Stimulated activated CD4-positive, alpha-beta T cell treated with anti-CD3 and anti-CD28 coated beads, Interleukin-2, amount 100 ng/mL, for 24 hours (primary cell): ENCODE data around the gene PMS1.
"Not testable (repeated sequence)": the region's sequence is repeated elsewhere in the genome, so short reads cannot be mapped to it uniquely, and the experiment has no call there.

Experiments
- DNase-seq, 2 donors: peaks; one replicate each; pipeline ENCODE4 v3.0.0-alpha.2; 2020

Gene PMS1

GRCh38 chr2:189818249-189819038 is 34.2 kb downstream of the PMS1 start:
- no peak for DNase-seq

DNA sequence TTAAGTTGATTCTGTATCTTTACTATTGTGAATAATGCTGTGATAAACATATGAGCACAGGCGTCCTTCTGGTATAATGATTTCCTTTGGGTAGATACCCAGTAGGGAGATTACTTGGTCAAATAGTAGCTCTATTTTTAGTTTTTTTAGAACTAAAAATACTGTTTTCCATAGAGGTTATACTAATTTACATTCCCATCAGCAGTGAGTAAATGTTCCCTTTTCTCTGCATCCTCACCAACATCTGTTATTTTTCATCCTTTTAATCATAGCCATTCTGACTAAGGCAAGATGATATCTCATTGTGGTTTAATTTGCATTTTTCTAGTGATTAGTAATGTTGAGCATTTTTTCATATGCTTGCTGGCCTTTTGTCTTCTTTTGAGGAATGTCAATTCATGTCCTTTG is 35.1 kb downstream of the PMS1 start:
- no peak for DNase-seq

- DNase-seq = no peak
These were observed 37.9 kb downstream of the PMS1 start for GRCh38 chr2:189821953-189822748.

GRCh38 chr2:189824694-189825396 is 40.6 kb downstream of the PMS1 start:
- no peak for DNase-seq

- DNase-seq = no peak
These were observed 41.8 kb downstream of the PMS1 start for GRCh38 chr2:189826039-189826438.

- DNase-seq = no peak
These were observed 45.0 kb downstream of the PMS1 start for GRCh38 chr2:189829102-189829833.

DNA sequence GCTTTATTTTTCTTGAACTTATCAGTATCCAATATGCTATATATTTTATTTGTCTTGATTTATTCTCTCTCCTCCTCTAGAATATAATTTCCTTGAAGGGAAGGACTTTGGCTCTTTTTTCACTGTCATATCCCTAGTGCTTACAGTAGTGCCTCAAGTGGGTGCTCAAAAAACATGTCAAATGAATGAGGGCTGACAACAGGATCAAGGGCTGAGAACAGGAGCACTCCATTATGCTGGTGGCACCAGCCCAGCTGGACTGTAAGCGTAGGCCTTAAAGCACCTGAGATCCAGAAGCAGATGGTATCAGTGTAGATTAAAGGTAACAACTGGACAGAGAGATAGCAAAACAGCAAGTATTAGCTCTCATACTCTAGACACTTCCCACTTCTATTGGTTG is 46.3 kb downstream of the PMS1 start:
- no peak for DNase-seq

- no peak for DNase-seq
These were observed 49.8 kb downstream of the PMS1 start for GRCh38 chr2:189834059-189834458.

DNA sequence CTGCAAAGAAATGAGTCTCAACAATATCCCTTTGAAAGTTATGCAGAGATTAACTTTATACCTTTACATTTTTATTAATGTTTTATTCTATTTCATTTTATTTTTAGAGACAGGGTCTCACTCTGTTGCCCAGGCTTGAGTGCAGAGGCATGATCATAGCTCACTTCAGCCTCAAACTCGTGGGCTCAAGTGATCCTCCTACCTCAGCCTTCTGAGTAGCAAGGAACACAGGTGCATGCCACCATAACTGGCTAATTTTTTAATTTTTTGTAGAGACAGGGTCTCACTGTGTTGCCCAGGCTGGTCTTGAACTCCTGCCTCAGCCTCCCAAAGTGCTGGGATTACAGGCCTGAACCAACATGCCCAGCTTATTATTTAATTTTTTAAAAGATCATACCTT is 50.4 kb downstream of the PMS1 start:
- DNase-seq = not testable (repeated sequence)

GRCh38 chr2:189835855-189836558 is 51.8 kb downstream of the PMS1 start:
- DNase-seq = no peak

DNA sequence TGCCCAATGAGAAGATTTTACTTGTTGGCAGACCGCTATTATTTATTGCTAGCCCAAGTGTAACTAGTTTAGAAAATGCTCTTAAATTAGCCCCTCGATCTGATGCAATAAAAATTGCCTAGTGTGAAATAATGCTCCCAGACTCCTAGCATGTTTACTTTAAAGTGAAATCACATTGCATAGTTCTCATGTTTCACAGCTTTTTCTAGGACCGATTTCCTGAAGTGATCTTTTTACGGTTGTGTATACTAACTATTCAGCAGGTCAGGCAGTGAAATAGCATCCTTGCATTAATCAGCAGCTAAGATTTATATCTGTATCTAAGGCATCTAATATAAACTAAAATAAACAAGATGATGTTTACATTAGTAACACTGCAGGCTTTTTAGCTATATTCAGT is 52.4 kb downstream of the PMS1 start:
- no peak for DNase-seq

DNA sequence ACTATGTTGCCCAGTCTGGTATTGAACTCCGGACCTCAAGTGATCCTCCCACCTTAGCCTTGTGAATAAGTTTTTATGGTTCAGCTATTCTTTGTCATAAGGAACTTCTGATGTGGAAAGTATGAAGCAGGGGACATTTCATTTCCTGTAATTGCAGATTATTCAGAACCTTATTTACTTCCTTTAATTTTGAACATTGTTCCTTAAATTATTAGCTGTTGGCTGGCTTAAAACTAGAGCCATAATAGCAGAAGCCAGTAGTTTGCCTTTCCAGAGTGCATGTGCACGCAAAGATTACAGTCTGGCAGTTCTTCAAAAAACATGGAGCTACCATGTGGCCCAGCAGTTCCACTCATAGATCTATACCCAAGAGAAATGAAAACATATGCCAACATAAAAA is 53.1 kb downstream of the PMS1 start:
- no peak for DNase-seq

DNA sequence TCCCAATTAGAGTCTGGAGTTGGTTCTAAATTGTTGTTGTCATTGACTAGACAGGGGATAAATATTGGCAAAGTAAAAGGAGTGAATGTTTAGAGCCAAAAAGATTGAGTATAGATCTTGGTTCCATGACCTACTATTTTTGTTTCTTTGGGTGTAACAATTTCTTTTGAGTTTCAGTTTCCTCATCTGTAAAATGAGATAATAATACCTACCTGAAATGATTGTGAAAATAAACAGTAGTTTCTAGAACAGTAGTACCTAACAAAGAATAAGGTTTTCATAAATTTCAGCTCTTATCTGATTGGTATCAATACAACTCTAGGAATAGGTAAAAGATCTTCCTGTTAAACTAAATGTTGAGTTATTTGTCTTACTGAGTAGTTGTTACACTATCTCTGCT is 56.8 kb downstream of the PMS1 start:
- no peak for DNase-seq

DNA sequence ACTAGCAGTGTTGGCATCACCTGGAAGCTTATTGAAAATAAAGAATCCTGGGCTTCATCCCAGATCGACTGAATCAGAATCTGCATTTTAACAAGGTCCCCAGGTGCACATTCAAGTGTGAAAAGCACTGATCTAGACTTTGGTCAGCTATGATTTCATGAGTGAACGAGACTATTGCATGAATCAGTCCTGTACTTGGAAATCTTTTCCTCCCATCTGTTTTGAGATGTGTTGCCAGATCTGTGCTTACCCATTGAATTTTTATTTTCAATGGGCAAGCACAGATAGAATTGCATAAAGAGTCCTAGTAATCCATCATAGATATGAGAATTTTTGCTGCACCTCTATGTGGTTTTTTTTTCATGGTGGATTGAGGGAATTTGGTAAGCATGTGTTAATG is 64.0 kb downstream of the PMS1 start:
- DNase-seq = no peak

DNA sequence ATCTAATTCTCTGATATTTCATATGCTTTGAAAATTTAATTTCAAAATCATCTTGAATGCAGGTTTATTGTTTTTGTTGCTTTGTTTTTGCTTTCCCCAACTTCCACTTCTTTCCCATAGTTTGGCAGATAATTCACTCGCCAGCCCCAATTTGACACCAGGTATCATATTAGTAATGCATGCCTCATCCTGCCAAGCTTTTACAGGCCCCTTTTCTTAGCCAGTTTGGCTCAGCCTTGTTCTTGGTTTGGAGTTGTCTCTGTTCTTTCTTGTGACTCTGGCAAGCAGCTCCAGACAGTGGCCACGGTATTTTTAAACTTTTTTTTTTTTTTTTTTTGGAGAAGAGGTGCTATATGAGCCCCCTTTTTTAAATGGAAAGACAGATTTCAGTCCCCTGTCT is 65.3 kb downstream of the PMS1 start:
- DNase-seq = no peak

- DNase-seq = no peak
These were observed 67.0 kb downstream of the PMS1 start for GRCh38 chr2:189851174-189851826.

DNA sequence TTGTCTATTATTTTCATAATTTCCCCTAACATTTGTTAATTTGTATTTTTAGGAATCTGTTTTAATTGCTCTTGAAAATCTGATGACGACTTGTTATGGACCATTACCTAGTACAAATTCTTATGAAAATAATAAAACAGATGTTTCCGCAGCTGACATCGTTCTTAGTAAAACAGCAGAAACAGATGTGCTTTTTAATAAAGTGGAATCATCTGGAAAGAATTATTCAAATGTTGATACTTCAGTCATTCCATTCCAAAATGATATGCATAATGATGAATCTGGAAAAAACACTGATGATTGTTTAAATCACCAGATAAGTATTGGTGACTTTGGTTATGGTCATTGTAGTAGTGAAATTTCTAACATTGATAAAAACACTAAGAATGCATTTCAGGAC is 69.9 kb downstream of the PMS1 start:
- DNase-seq = no peak

DNA sequence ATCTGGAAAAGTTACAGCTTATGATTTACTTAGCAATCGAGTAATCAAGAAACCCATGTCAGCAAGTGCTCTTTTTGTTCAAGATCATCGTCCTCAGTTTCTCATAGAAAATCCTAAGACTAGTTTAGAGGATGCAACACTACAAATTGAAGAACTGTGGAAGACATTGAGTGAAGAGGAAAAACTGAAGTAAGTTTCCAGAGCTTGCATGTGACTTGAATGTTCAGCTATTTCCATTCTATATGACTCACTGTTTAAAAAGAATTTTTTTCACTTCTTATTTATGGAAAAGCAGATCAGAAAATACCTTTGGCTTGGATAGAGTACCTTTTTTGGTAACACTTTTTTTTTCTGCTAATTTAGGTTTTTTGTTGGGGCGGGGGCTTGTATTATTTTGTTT is 70.7 kb downstream of the PMS1 start:
- no peak for DNase-seq

DNA sequence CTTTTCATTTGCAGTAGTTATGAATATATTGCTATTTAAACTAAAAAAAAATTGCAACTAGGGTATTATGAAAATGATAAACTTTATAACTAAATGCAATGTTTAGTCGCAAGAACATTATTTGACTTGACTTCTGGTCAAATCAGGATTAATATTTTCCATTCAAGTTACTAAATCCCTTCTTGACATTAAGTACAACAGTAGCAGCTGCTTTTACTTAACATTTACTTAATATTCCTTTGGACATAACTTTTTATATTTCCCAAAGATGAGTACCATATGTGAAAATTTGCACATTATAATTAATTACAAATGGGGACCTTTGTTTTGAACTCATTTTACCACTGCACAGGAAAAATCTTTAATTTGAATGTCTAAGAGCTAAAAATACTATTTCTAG is 74.0 kb downstream of the PMS1 start:
- no peak for DNase-seq

DNA sequence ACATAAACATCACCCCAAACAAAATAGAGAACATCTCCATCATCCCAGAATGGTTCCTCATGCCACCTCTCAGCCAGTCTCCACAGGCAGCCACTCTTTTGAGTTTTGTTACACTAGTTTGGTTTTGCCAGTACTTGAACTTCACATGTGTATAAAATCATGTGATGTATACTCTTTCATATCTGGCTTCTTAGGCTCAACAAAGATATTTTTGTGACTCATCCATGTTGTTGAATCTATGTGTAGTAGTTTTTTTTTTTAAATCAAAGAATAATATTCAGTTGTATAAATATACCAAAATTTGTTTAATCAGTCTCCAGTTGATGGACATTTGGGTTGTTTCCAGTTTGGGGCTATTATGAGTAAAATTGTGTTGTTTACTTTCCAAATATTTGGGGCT is 75.9 kb downstream of the PMS1 start:
- no peak for DNase-seq

GRCh38 chr2:189862751-189863150 is 78.5 kb downstream of the PMS1 start:
- no peak for DNase-seq

GRCh38 chr2:189865826-189866225 is 81.6 kb downstream of the PMS1 start:
- DNase-seq = no peak
